Omental fat pad (tissue), 4 donors: ENCODE data around the gene ZBED3. TPM values are rescaled to one million over a fixed set of nuclear protein-coding genes. Genes with fewer than 3 reads are reported as not detected.

Experiments
- ATAC-seq: fragments of 150-250 bp; one replicate; pipeline ENCODE4 v1.9.1; 2016; ENCODE audit warnings: mild to moderate bottlenecking, moderate library complexity; ENCODE audit not compliant: low FRiP score
- DNase-seq: peaks from one replicate; pipeline ENCODE4 v3.0.0-alpha.2; 2019; ENCODE audit warnings: low spot score
- small RNA-seq: library from RNA; depleted of rRNA; stranded (forward); fragments of <200 nt; gene quantifications from one replicate; pipeline ENCODE3, GENCODE V24; 2016
- total RNA-seq, 4 donors: library from RNA; depleted of rRNA; stranded (reverse); fragments of >200 nt; gene quantifications; one replicate each; pipeline ENCODE4 v1.1.0, GENCODE V29; 2016
- TF ChIP-seq, protein P1 (sequence below), 3 donors: fragments of 450-650 bp; IDR thresholded peaks; one replicate each; pipeline ENCODE4 v1.5.1; 2016 to 2017; ENCODE audit warnings: antibody characterized with exemption in 3 of 3, mild to moderate bottlenecking in 3 of 3, moderate library complexity in 2 of 3

ZBED3 gene
- total RNA-seq, 4 donors from 2014 or later: 7.7 to 22.1 (median 9.6) TPM

GRCh38 chr5:77030097-77031071 is 56.7 kb downstream of the ZBED3 start, which contains the start of gene AGGF1:
TSS of gene AGGF1 (plus strand) at chr5:77030404. CDS start at chr5:77030767, 363 bp downstream.
- TF ChIP-seq, protein P1, sequence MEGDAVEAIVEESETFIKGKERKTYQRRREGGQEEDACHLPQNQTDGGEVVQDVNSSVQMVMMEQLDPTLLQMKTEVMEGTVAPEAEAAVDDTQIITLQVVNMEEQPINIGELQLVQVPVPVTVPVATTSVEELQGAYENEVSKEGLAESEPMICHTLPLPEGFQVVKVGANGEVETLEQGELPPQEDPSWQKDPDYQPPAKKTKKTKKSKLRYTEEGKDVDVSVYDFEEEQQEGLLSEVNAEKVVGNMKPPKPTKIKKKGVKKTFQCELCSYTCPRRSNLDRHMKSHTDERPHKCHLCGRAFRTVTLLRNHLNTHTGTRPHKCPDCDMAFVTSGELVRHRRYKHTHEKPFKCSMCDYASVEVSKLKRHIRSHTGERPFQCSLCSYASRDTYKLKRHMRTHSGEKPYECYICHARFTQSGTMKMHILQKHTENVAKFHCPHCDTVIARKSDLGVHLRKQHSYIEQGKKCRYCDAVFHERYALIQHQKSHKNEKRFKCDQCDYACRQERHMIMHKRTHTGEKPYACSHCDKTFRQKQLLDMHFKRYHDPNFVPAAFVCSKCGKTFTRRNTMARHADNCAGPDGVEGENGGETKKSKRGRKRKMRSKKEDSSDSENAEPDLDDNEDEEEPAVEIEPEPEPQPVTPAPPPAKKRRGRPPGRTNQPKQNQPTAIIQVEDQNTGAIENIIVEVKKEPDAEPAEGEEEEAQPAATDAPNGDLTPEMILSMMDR (IDR thresholded peaks at IDR 0.05): no peak
- ATAC-seq (peak; percentile 96), DNase-seq (peak; percentile 75)

DNA sequence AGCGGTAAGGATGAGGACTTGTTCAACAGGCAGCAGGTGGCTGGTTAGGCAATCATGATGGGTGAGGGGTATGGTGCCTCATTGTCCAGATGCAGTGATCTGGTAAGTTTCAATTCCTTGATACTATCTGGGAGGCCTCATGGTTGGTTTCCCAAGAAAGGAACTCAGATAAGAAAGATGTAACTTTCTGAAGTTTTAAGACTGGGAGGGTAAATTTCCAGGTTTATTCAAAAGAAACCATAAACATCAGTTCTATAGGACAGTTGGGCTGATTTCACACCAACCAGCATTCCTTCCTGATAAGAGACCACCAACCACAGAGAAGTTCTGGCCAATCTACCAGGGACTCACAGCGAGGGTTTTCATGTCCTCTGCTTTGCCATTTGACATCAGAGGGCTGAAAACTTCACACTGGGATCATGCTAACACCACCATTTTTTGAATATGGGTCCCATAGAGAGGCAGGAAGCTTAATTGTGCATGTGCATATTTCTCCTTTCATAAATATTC is 57.7 kb downstream of the ZBED3 start:
- TF ChIP-seq, protein P1 (IDR thresholded peaks at IDR 0.05): no peak
- ATAC-seq: no peak
- DNase-seq: no peak

- TF ChIP-seq, protein P1 (IDR thresholded peaks at IDR 0.05): no peak
- ATAC-seq (no peak), DNase-seq (no peak)
Observed at GRCh38 chr5:77028631-77029375, 58.3 kb downstream of the ZBED3 start.

DNA sequence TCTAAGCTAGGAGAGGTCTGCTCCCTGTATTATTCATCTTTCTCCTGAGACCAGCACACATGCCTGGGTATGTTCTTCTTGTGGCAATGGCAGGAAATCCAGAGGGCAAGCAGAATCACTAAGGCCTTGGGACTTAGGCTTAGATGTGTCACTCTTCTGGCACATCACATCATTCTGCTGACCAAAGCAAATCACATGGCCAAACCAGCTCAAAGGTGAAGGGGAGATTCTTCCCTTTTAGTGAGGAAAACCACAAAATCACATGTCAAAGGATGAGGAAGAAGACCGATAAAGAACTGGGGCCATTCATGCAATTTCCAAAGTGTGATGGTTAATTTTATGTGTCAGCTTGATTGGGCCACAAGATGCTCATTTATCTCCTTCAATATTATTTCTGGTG is 62.6 kb downstream of the ZBED3 start:
- TF ChIP-seq, protein P1 (IDR thresholded peaks at IDR 0.05): no peak
- ATAC-seq (no peak), DNase-seq (no peak)

- DNase-seq (no peak), ATAC-seq (no peak)
- TF ChIP-seq, protein P1 (IDR thresholded peaks at IDR 0.05): no peak
Observed at GRCh38 chr5:77022511-77023417, 64.3 kb downstream of the ZBED3 start.

Small RNA genes within 50 kb of the gene (small RNA-seq; reads per million reads assigned to genes)
- gene SNORA47: 161 reads per million, percentile 97 among the genes with 10 or more reads in this experiment

Other genes with a start within 250 kb of the ZBED3 start
- 1 to 10 TPM in 1 of 4 donors, under 1 TPM in 2, not detected in 1; 0.36 to 1.7 (median 0.37) TPM for gene S100Z, start 237.3 kb downstream of the ZBED3 start, total RNA-seq
- gene CRHBP, start 134.2 kb downstream of the ZBED3 start, total RNA-seq: 10 to 100 TPM in 2 of 4 donors, 1 to 10 TPM in 2; 4.3 to 47.6 (median 10.7) TPM
- 10 to 100 TPM; 15.4 to 25.5 (median 19.6) TPM for gene AGGF1, start 56.9 kb downstream of the ZBED3 start, total RNA-seq
- gene PDE8B, start 123.4 kb upstream of the ZBED3 start, total RNA-seq: 10 to 100 TPM; 20.5 to 53.1 (median 36.9) TPM